Hepatocyte (in vitro differentiated cells): ENCODE results near the gene SH3GL3.

Source experiments
- EZH2 ChIP-seq: fragments of 200-600 bp; sonication (generic); IDR thresholded peaks from 2 replicates; pipeline ENCODE4 v1.6.1; 2016; ENCODE audit warnings: antibody characterized with exemption, mild to moderate bottlenecking, borderline replicate concordance
- EZH2phosphoT487 ChIP-seq: fragments of 200-600 bp; sonication (generic); IDR thresholded peaks from one replicate; pipeline ENCODE4 v1.6.1; 2018; ENCODE audit warnings: antibody characterized with exemption, mild to moderate bottlenecking, low read depth, moderate library complexity; ENCODE audit not compliant: unreplicated experiment, severe bottlenecking
- TF ChIP-seq, protein P1 (sequence below): fragments of 200-600 bp; sonication (generic); IDR thresholded peaks from 2 replicates; pipeline ENCODE4 v1.5.1; 2016; ENCODE audit warnings: antibody characterized with exemption, mild to moderate bottlenecking; ENCODE audit not compliant: poor library complexity

DNA sequence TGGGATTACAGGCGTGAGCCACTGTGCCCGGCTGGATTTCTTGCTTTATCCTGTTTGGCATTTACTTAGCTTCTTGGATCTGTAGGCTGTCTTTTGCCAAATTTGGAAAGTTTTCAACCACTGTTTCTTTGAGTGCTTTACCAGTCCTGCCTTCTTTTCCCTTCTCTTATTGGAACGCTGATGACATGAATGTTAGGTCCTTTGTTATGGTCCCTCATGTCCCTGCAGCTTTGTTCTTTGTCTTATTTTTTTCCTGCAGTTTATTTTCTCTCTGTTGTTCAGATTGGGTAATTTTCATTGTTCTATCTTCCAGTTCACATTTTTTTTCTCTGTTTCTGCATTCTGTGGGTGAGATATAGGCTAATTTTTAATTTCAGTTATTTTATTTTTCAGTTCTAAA lies 25.0 kb downstream of the SH3GL3 start:
- TF ChIP-seq, protein P1, sequence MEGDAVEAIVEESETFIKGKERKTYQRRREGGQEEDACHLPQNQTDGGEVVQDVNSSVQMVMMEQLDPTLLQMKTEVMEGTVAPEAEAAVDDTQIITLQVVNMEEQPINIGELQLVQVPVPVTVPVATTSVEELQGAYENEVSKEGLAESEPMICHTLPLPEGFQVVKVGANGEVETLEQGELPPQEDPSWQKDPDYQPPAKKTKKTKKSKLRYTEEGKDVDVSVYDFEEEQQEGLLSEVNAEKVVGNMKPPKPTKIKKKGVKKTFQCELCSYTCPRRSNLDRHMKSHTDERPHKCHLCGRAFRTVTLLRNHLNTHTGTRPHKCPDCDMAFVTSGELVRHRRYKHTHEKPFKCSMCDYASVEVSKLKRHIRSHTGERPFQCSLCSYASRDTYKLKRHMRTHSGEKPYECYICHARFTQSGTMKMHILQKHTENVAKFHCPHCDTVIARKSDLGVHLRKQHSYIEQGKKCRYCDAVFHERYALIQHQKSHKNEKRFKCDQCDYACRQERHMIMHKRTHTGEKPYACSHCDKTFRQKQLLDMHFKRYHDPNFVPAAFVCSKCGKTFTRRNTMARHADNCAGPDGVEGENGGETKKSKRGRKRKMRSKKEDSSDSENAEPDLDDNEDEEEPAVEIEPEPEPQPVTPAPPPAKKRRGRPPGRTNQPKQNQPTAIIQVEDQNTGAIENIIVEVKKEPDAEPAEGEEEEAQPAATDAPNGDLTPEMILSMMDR: no peak
- TF ChIP-seq EZH2phosphoT487 (no peak), EZH2 (no peak)
